ENCODE measurements around the gene B4GALNT1.
"Not testable (repeated sequence)": the region's sequence is repeated elsewhere in the genome, so short reads cannot be mapped to it uniquely, and the experiment has no call there.

Gene B4GALNT1

GRCh38 chr12:57640175-57641042 is 7.4 kb upstream of the B4GALNT1 start:
- Histone ChIP-seq H3K27me3 (ENCODE audit: insufficient read depth, poor library complexity, severe bottlenecking) (peaks cover 6% of the 10 kb centered on the region), H3K36me3 (ENCODE audit: low read depth) (no peaks in the 10 kb centered on the region), H3K4me3 (ENCODE audit: severe bottlenecking) (no peak overlapping the region), H3K27ac (ENCODE audit: poor library complexity, severe bottlenecking) (no peak overlapping the region), H3K9me3 (ENCODE audit: severe bottlenecking) (peaks cover 6% of the 10 kb centered on the region), H3K4me1 (ENCODE audit: insufficient read depth, poor library complexity, severe bottlenecking) (no peaks in the 10 kb centered on the region)
- no peak for DNase-seq (ENCODE audit: low spot score)
- no peak for ATAC-seq (ENCODE audit: low read depth)
- TF ChIP-seq CTCF (IDR thresholded peaks at IDR 0.05; ENCODE audit: poor library complexity, severe bottlenecking): no peak

- DNase-seq (ENCODE audit: low spot score): no peak
- Histone ChIP-seq H3K9me3 (ENCODE audit: severe bottlenecking) (no peaks in the 10 kb centered on the region), H3K4me1 (ENCODE audit: insufficient read depth, poor library complexity, severe bottlenecking) (no peaks in the 10 kb centered on the region), H3K27ac (ENCODE audit: poor library complexity, severe bottlenecking) (no peak overlapping the region), H3K36me3 (ENCODE audit: low read depth) (no peaks in the 10 kb centered on the region), H3K27me3 (ENCODE audit: insufficient read depth, poor library complexity, severe bottlenecking) (peaks cover 6% of the 10 kb centered on the region), H3K4me3 (ENCODE audit: severe bottlenecking) (no peak overlapping the region)
- ATAC-seq (ENCODE audit: low read depth): no peak
- no peak for TF ChIP-seq CTCF (IDR thresholded peaks at IDR 0.05; ENCODE audit: poor library complexity, severe bottlenecking)
These were observed 5.1 kb upstream of the B4GALNT1 start for GRCh38 chr12:57638096-57638495.

GRCh38 chr12:57637364-57637763 is 4.4 kb upstream of the B4GALNT1 start:
- Histone ChIP-seq H3K36me3 (ENCODE audit: low read depth) (no peaks in the 10 kb centered on the region), H3K27me3 (ENCODE audit: insufficient read depth, poor library complexity, severe bottlenecking) (peaks cover 7% of the 10 kb centered on the region), H3K4me1 (ENCODE audit: insufficient read depth, poor library complexity, severe bottlenecking) (no peaks in the 10 kb centered on the region), H3K4me3 (ENCODE audit: severe bottlenecking) (no peak overlapping the region), H3K27ac (ENCODE audit: poor library complexity, severe bottlenecking) (no peak overlapping the region), H3K9me3 (ENCODE audit: severe bottlenecking) (no peaks in the 10 kb centered on the region)
- no peak for ATAC-seq (ENCODE audit: low read depth)
- DNase-seq (ENCODE audit: low spot score): no peak
- peak; percentile 19 for TF ChIP-seq CTCF (IDR thresholded peaks at IDR 0.05; ENCODE audit: poor library complexity, severe bottlenecking)

- not testable (repeated sequence) for H3K4me1 ChIP-seq (ENCODE audit: insufficient read depth, poor library complexity, severe bottlenecking); DNase-seq (ENCODE audit: low spot score); H3K9me3 ChIP-seq (ENCODE audit: severe bottlenecking); H3K27me3 ChIP-seq (ENCODE audit: insufficient read depth, poor library complexity, severe bottlenecking); H3K36me3 ChIP-seq (ENCODE audit: low read depth); ATAC-seq (ENCODE audit: low read depth); H3K27ac ChIP-seq (ENCODE audit: poor library complexity, severe bottlenecking); H3K4me3 ChIP-seq (ENCODE audit: severe bottlenecking)
These were observed 3.7 kb upstream of the B4GALNT1 start for GRCh38 chr12:57636731-57637130.

- H3K27me3 ChIP-seq (ENCODE audit: insufficient read depth, poor library complexity, severe bottlenecking): peaks cover 3% of the 10 kb centered on the region
- peak overlapping the region; percentile 48 for H3K4me3 ChIP-seq (ENCODE audit: severe bottlenecking)
- ATAC-seq (ENCODE audit: low read depth): peak; percentile 29
- H3K36me3 ChIP-seq (ENCODE audit: low read depth): no peaks in the 10 kb centered on the region
- no peaks in the 10 kb centered on the region for H3K4me1 ChIP-seq (ENCODE audit: insufficient read depth, poor library complexity, severe bottlenecking)
- H3K27ac ChIP-seq (ENCODE audit: poor library complexity, severe bottlenecking): no peak overlapping the region
- DNase-seq (ENCODE audit: low spot score): peak; percentile 38
- no peaks in the 10 kb centered on the region for H3K9me3 ChIP-seq (ENCODE audit: severe bottlenecking)
- TF ChIP-seq CTCF (IDR thresholded peaks at IDR 0.05; ENCODE audit: poor library complexity, severe bottlenecking): no peak
These were observed 686 bp downstream of the B4GALNT1 start for GRCh38 chr12:57632073-57632957.
